NCI-H146 treated with DMSO at 0.1 percent for 48 hours (cell line): Measurements from ENCODE around the gene ZNF830.
"Not testable (repeated sequence)": the region's sequence is repeated elsewhere in the genome, so short reads cannot be mapped to it uniquely, and the experiment has no call there.

Experiments
- DNase-seq: peaks from one replicate; lab custom pipeline; 2025; ENCODE audit not compliant: unreplicated experiment; lab: John Stamatoyannopoulos, UW

Gene ZNF830

GRCh38 chr17:34961093-34961911 is at the start of gene ZNF830, which contains the start of gene CCT6B:
Gene ZNF830 (plus strand): TSS chr17:34961540. CDS start chr17:34961567, 27 bp downstream.
Gene CCT6B (minus strand): TSS chr17:34961460. CDS start chr17:34961393, 67 bp downstream.
- peak; percentile 75 for DNase-seq

GRCh38 chr17:34913001-34913400 is 48.3 kb upstream of the ZNF830 start:
- no peak for DNase-seq

DNA sequence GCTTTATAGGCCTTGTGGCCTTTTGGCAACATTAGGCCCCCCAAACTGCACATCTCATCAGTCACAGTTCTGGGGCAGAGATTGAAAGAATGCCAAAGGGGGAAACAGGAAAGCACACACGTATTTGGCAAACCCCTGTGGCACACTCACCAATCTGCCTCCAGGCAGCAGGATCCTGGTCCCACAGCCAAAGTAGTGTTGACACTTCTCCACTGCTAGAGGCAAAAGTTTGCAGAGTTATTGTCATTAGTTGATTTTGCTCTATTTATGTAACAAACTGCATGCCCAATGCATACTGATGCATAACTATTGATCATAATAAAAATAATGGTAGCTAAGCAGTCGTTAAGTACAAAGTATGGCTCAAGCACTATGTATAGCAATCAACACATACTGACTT is 45.2 kb upstream of the ZNF830 start:
- no peak for DNase-seq

- no peak for DNase-seq
These were observed 44.0 kb upstream of the ZNF830 start for GRCh38 chr17:34917381-34917780.

DNA sequence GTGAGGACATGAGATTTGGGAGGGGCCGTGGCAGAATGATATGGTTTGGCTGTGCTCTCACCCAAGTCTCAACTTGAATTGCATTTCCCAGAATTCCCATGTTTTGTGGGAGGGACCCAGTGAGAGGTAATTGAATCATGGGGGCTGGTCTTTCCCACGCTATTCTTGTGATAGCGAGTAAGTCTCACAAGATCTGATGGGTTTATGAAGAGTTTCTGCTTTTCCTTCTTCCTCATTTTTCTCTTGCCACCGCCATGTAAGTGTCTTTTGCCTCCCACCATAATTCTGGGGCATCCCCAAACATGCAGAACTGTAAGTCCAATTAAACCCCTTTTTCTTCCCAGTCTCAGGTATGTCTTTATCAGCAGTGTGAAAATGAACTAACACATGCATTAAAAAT is 40.7 kb upstream of the ZNF830 start:
- no peak for DNase-seq

- no peak for DNase-seq
These were observed 34.7 kb upstream of the ZNF830 start for GRCh38 chr17:34926661-34927060.

DNA sequence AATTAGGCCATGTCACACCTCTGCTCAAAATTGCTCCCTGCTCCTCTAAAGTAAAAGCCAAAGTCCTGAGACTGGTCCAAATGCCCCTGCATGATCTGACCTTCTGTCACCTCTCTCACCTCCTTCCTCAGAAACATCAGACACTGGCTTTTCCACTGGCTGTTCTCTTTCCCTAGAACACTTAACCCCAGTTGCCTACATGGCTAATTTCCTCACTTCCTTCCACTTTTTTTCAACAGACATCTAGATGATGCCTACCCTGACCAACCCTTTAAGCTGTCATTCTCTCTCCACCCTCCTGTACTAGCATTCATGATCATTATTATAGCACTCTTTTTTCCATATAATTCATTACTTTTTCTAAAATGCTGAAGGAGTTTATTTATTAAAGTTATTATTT is 31.1 kb upstream of the ZNF830 start:
- no peak for DNase-seq

DNA sequence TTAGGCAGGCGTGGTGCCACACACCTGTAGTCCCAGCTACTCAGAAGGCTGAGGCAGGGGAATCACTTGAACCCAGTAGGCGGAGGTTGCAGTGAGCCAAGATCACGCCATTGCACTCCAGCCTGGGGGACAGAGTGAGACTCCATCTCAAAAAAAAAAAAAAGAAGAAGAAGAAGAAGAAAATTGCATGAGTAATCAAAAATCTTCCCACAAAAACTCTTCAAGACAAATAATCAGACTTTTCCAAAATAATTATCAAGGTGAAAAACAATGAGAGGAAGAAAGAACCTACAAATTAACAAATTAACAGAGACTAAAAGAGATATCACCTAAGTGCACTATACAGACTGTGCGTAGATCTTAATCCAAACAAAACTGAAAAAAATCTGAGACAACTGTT is 10.6 kb upstream of the ZNF830 start:
- DNase-seq = not testable (repeated sequence)

- no peak for DNase-seq
These were observed 2.9 kb upstream of the ZNF830 start for GRCh38 chr17:34958438-34958837.

- no peak for DNase-seq
These were observed 12.8 kb downstream of the ZNF830 start for GRCh38 chr17:34974179-34974578.

GRCh38 chr17:34974794-34975785 is 13.8 kb downstream of the ZNF830 start:
- no peak for DNase-seq

GRCh38 chr17:34979153-34979552 is 17.8 kb downstream of the ZNF830 start:
- DNase-seq = no peak

- no peak for DNase-seq
These were observed 18.5 kb downstream of the ZNF830 start for GRCh38 chr17:34979650-34980352.

- peak; percentile 79 for DNase-seq
These were observed 19.0 kb downstream of the ZNF830 start, which contains the start of gene LIG3 for GRCh38 chr17:34980353-34980680. Gene LIG3 (plus strand): TSS chr17:34980512. CDS start chr17:34983006, 2,494 bp downstream.

DNA sequence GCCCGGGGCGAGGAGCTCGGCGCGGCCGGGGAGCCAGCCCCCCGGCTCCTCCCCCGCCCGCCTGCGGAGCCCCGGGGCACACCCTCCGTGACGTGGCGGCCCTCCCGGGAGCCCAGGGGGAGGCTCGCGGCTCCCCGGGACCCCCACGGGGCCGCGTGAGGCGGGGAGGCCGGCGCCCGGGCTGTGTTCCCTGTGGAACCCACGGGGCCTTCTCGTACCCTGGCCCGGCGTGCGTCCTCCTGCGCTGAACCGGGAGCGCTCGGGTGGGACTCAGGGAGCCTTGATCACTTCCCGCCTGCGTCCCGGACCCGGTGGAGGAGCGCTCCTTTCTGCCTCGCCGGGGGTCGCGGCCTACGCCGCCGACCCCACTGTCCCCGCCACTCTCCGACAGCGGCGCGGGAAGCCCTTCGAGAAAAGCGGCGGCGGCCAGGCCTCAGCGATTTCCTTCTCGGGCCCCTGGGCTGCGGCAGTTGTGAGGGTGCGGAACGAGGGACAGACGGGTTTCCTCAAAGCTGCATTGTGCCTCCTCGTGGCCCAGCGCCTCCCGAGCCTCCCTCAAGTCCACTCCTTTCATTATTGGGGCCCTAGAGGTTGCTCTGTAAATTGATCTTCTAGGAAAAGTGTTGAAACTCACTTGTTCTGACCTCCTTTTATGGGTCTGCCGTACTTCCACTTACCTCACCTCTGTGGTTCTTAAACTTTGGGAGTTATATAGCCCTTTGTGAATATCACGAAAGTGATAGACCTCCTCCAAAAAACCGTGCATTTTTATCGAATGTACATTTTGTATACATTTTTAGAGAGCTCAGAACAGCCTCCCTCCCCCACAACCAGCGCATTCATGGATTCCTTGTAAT is 19.6 kb downstream of the ZNF830 start:
- peak; percentile 28 for DNase-seq

DNA sequence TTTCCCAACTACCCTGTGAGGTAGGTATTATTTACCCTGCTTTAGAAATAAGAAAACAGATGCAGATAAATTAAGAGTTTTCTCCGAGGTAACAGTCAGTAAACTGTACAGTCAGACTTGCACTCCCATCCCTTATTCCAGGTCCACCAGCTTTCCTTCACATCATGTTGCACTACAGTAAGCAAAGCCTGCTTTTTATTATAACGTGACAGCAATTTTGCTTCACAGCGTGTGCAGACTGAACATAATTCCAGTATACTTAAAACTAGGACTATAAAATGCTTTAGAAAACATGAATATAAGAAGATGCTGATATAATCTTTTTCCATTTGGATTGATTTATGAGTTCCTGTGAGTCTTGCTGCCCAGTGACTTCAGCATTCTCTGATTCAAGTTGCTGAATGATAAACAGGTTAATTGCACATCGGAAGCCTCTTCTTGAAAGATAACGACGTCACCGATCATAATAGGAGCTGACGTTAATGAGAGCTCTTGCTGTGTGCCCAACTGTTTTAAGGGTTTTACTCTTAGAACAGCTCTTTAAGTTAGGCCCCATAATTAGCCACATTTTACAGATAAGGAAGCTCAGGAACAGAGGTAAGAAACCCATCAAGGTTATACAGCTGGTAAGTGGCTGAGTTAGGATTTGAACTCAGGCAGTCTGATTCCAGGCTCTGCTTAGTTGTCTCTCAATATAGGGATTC is 20.4 kb downstream of the ZNF830 start:
- peak; percentile 72 for DNase-seq

- DNase-seq = no peak
These were observed 25.9 kb downstream of the ZNF830 start for GRCh38 chr17:34987232-34987631.

GRCh38 chr17:34988644-34989043 is 27.3 kb downstream of the ZNF830 start:
- DNase-seq = no peak

DNA sequence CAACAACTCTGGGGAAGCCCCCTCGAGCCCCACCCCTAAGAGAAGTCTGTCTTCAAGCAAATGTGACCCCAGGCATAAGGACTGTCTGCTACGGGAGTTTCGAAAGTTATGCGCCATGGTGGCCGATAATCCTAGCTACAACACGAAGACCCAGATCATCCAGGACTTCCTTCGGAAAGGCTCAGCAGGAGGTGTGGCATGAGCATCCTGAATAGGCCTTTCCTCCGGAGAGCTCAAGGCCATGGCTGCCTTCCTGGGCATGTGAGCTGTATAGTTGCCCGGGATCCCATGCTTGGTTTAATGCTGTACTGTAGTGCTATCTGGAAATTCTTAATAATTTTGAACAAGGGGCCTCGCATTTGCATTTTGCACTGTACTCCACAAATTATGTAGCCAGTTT is 28.1 kb downstream of the ZNF830 start:
- no peak for DNase-seq
